Activated CD4-positive, alpha-beta T cell treated with anti-CD3 and anti-CD28 coated beads, Interleukin-2, amount 50 U/mL, for 24 hours (primary cell): ENCODE data around the gene DHFR.
"Not testable (repeated sequence)": the region's sequence is repeated elsewhere in the genome, so short reads cannot be mapped to it uniquely, and the experiment has no call there.

ENCODE experiments used
- DNase-seq, 2 donors: peaks; one replicate each; pipeline ENCODE4 v3.0.0-alpha.2; 2020; ENCODE audit warnings: low read depth in 1 of 2, low spot score in 1 of 2

The DHFR gene

DNA sequence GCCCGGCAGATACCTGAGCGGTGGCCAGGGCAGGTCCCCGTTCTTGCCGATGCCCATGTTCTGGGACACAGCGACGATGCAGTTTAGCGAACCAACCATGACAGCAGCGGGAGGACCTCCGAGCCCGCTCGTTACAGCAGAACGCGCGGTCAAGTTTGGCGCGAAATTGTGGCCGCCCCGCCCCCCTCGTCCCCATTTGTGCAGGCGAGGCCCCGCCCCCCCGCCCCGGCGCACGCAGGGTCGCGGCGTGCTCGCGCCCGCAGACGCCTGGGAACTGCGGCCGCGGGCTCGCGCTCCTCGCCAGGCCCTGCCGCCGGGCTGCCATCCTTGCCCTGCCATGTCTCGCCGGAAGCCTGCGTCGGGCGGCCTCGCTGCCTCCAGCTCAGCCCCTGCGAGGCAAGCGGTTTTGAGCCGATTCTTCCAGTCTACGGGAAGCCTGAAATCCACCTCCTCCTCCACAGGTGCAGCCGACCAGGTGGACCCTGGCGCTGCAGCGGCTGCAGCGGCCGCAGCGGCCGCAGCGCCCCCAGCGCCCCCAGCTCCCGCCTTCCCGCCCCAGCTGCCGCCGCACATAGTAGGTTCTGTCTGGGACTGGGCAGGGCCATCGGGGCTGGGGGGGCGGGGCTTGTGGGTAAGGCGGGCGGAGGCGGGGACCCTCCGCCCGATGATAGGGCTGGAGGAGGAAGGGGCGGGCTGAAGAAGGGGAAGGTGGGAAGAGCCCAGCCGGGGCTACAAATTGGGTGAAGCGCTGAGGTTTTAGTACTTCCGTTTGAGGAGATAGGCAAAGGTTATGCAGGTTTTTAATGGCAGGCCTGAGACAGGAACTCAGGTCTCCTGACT lies at the start of gene DHFR, which contains the start of gene MSH3:
Gene DHFR (minus strand): TSS at position 593 of the 840 bp plus-strand sequence. CDS start 494 bp downstream, at position 99.
Gene MSH3 (plus strand): TSS at position 262 of the 840 bp plus-strand sequence. CDS start 76 bp downstream, at position 338.
- DNase-seq, result peak; percentile 76 to 80

DNA sequence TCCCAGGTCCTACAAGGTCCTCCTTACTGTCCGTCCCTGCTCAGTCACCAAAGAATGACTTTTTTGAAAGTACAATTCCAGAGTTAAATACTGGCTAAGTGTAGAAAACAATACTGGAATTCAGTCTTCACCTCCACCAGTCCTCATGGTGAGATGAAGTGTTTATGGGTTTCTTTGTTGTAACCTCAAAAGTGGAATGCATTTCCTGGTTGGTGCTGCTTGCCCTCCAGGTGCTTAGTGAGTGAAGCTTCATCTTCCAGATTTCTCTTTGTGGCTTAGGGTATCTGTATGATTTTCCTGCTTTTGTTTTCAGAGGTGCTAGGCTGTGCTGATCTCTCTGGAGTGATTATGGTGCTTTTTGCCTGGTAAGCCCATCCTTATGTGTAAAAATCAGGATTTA lies 49.4 kb upstream of the DHFR start:
- DNase-seq, result no peak

DNA sequence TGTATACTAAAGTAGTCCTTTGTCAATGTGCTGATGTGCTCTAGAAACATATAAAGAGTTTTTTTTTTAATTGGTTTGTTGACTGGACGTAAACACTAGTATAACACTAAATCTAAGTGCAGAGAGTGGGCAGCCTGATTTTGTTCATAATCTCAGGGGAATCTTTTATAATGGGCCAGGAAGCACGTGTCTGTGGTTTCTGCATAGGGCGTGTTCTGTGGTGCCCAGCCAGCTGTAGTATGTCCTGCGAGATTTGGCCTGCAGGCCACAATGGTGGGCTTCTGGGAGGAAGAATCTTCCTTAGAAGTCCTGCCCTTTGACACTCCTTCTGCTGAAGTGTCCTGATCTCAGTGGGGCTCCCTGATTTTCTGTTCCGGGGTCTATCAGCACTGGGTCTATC lies 49.0 kb upstream of the DHFR start:
- DNase-seq, result no peak

DNA sequence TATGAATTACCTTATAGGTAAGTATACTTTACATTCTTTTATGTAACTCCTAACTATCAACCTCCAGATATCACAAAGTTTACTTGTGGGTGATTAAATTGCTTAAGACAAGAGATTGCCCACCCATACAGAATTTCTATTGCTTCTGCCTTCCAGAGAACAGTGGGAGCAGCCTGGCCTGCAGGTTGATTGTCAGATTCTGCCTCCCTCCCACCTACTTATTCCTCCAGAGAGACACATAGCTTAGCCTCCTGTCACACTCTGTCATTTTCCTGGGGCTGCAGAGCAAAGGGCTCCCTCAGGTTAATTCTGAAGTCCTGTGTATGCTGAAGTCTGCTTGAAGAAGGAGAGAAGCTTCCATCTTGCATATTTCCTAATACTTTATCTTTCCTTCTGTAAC lies 48.5 kb upstream of the DHFR start:
- DNase-seq, result no peak

DNA sequence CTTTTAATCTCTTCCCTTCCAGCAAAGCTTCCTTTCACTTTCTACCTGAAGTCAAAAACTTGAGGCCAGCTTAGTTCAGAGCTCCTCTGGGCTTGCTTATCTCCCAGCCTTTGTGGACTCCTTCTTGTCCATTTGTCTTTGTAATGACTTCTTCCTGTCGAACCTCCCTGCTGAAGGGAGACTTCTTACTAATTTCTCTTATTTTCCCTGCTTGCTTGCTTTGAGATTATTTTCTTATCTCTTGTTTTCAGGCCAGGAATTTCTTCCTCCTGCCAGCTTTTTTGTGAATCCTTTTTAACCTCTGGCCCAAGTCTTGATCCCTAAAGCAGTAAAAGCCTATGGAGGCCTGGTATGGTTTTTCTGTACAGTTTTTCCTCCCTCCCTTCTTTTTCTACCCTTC lies 46.8 kb upstream of the DHFR start:
- no peak for DNase-seq

DNA sequence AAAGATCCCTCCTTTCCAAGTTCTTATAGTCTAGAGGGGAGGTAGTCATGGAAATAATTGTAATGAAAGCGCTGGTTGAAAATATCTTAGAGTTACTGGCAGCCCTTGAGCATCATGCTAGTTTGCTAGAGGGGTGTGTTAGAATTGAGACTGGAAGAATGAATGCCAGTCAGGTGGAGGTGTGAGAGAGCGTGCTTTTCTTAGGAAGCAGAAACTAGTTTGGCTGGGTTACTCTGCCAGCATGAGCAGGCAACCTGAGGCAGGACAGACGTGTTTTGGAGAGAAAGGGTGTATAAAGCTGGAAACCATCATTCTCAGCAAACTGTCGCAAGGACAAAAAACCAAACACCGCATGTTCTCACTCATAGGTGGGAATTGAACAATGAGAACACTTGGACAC lies 43.6 kb upstream of the DHFR start:
- no peak for DNase-seq

DNA sequence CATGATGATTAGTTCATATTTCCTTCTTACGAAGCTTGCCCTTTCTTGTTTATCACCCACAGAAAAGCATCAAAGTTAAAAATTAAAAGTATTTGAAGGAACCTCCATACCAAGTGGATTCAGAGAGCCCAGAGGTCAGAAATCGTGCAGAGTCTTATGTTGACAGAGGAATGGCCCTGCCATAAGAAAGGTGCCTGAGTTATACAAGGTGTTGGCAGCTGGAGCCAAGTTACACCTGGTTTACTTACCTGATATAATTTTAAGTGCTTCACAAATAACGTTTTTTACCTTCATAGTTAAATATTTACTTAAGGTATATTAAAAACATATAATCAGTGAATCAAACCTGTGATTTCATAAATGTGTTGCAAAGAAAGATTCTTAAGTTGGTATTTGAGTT lies 42.3 kb upstream of the DHFR start:
- DNase-seq, result no peak

DNA sequence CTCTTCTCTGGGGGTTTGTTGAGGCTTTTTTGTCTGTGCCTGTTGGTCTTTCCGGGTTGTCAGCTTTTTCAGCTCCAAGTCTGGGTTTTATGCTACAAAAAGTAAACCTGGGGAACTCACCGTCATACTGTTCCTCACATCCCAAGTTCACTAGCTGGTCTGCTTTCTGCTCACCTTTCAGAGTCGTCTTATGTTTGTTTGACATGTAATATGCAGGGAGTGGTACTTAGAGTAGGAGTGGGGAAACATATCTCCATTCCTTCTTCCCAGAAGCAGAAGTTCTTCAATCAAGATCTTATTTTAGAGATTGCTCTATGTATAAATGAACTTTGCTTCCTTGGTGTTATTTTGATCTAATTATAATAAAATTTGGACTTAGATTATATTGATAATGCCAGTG lies 41.7 kb upstream of the DHFR start:
- no peak for DNase-seq

DNA sequence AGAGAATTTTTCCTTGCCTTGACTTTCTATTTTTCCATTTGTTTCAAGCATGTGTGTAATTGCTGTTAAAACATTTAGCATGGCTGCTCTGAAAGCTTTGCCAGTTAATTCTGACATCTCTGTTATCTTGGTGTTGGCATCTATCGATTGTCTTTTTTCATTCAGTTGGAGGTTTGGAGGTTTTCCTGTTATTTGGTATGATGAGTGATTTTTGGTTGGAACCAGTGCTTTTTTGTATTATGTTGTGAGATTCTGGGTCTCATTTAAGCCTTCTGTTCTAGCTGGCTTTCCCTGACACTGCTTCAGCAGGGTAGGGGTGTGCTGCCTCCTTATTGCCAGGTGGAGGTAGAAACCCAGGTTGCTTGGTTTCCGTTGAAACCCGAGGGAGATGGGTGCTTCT lies 40.9 kb upstream of the DHFR start:
- no peak for DNase-seq

DNA sequence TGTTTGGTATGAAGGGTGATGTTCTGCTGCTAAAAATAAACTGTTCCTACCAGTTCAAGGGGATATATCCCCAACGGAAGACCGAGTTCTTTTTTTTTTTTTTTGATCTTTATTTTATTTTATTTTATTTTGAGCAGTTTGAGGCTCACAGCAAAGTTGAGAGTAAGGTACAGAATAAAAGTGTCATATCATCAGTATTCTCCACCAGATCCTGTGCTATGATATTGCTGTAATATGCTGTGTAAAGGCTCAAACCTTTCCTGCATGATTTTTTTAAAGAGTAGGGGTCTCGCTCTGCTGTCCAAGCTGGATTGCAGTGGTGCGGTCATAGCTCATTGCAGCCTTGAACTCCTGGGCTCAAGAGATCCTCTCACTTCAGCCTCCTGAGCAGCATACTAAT lies 34.8 kb upstream of the DHFR start:
- no peak for DNase-seq

DNA sequence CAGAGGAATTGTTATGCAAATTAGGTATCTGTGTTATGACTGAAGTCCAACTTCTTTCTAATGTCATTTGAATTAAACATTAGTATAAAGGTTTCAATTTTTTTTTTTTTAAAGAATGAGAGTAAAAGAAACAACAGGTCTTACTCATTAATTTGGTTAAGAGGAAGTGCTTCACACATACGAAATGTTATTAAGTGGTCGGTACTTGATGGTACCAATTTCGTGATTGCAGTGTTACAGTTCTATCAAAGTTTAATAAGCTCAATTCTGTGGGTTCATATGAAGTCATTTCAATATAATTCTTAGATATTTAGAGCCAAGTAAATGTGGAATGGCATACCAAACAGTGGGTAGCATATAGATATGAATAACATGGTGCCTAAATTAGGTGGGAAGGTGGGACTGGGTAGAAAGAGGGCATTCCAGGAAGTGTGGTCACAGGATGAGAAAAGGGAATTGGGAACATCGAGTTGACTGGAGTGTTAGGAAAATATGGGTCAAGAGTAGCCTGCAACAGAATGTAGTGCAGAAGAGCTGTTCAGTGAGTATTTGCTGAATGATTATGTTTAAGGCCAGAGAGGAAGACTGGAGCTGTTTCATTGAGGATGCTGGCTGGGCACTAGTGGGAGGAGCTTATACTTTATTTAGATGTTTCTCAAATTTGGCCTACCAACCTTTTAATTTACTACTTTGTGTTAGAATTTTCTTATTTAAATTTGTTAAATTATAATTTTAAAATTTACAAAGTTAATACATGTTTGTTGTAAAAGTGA lies 34.1 kb upstream of the DHFR start:
- DNase-seq, result no peak

DNA sequence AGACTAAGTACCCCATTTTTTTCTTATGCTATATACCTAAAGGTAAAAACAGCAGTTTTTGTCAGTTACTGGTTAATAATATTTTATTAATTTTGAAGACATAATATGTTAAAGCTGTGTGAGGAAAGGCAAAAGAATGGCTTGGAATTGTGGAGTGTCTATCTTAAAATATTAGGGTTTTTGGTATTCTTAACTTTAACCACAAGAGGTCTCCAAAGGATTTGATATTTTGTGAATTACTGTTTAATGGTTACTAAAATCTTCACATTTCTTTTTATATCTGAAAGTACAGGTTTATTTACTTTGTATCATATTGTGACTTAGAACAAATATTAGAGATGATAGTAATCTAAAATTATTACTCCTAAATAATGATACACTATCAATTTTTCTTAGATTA lies 32.0 kb upstream of the DHFR start:
- no peak for DNase-seq

DNA sequence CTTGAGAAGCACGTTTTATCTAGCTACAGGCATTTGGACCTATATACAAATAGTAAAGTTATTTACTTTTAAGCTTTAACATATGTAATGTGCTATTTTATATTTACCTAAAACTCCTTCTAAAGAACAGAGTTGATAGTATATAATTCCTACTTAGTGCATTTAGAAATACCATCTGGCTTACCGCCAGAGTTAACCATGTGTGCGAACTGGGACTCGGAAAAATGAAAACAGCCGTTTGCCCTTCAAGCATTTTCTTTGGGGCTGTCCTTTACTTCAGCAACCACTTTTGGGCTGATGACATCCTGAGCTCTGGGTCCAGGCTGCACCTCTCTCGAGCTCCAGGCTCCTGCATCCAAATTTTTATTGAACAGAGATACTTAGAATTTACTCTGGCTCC lies 21.9 kb upstream of the DHFR start:
- no peak for DNase-seq

DNA sequence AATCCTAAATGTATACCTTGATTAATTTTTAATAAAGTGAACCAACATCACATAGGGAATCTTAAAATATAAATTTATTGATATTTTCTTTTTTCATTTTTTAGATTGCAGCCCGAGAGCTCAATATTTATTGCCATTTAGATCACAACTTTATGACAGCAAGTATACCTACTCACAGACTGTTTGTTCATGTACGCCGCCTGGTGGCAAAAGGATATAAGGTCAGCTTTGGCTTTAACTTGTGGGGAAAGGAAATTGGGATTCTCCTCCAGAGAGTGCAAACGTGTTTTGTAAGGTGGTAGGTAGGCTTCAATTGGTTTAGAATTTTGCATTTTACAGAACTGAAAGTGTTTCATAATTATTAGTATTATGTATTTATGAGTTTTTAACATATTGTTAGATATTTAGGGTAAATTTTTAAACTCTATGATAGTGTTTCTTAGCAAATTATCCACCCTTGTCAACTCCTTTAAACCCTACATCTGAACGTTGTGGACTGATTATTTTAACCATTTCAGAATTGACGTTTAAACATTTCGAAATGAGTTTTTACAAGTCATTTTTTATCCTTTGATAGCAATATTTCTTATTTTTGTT lies 17.5 kb upstream of the DHFR start:
- peak; percentile 17 to 53 for DNase-seq

DNA sequence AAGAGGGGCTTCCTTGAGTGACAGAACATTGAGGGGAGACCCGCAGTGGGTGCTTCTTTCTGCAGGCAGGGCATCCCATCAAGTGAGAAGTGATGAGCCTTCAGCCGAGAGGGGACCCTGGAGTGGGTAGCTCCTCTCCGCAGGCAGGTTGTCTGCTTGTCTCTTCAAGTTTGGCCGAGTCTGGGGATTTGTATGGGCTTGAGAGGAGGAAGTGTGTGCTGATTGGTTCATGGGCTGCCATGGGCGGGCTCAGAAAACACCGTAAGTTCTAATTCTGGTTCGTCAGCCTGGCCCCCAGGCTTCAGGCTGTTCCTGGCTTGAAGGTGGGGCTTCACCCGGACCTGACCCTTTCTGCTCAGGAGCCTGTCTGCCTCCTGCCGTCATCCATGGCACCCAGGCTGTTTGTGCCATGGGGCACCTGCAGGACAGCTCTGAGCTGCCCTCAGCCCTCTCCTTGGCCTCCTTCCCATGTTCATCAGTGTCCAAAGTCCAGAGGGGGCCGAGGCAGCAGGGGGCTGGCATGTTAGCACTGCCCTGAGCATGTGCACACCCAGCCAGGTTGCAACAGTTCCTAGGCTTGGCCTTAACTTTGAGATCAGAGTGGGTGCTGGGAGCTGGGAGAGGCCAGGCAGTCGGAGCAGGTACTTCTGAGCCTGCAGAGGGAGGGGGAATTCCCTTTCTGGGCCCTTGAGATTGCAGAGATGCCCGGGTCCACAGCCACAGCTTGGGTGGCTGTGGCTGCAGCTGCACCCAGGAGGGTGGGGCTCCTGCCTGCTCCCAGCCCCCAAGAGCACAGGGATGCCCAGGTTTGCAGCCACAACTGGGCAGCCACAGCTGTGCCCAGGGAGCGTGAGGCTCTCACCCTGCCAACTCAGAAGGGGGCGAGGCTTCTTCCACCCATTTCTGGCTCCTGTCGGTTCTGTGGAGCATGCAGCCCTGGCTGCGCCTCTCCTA lies 13.5 kb upstream of the DHFR start:
- DNase-seq, result no peak

DNA sequence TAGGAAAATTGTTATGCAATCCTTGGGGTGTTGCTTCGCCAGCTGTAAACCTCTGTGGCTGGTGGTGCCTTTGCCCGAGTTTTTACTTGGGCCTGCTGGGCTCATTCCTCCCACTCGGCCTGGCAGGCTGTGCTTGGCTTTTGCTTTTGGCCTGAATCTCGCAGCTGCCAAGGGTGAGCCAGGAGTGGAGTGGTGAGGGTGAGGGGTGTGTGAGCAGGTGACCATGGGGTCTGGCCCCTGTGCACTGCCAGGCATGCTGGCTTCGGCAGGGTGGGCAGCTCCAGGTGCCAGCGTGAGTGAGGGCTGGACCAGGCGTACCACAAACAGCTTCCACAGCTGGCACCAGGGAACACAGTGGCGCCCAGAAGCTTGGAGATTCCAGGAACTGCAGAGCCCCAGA lies 12.6 kb upstream of the DHFR start:
- DNase-seq, result no peak

DNA sequence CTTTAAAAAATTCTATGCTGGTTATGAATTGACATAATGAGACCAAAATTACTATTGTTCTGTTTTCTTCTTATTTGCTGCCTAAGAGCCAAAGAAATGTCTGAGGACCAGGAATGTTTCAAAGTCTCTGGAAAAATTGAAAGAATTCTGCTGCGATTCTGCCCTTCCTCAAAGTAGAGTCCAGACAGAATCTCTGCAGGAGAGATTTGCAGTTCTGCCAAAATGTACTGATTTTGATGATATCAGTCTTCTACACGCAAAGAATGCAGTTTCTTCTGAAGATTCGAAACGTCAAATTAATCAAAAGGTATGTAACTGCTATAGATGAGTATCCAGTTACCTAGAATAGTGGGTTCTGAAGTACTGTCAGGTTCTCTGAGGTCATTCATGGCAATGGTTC lies 10.3 kb upstream of the DHFR start:
- DNase-seq, result no peak

DNA sequence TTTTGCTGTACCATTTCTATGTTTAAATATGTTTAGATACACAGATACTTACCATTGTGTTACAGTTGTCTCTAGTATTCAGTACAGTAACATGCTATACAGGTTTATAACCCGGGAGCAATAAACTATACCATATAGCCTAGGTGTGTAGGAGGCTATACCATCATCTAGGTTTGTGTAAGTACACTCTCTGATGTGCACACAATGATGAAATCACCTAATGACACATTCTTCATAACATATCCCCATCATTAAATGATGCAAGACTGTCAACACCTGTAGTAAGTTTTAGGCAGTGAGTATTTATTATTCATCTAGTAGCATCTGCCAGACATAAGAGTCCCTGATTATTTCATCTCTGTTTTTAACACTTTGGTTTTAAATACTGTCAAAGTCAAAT lies 7.3 kb upstream of the DHFR start:
- DNase-seq, result no peak

DNA sequence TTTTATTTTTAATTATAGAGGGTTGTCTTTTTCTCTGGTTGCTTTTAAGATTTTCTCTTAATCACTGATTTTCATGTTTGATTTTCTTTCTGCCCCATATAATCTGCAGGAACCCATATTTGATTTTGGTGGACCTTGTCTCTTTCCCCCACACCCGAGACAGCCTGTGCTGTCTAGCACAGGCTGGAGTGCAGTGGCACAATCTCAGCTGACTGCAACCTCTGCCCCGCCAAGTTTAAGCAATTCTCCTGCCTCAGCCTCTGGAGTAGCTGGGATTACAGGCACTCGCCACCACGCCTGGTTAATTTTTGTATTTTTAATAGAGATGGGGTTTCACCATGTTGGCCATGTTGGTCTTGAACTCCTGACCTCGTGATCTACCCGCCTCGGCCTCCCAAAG lies 5.9 kb upstream of the DHFR start:
- DNase-seq, result not testable (repeated sequence)

DNA sequence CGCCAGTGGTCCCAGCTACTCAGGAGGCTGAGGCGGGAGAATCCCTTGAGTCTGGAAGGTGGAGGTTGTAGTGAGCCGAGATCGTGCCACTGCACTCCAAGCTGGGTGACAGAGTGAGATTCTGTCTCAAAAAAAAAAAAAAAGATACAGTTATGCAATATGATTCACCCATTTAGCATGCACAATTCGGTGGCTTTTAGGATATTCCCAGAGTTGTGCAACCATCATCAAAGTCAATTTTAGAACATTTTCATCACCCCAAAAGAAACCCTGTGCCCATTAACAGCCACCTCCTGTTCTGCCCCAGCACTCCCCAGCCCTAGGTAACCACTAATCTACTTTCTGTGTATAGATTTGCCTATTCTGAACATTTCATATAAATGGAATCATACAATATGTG lies 4.3 kb upstream of the DHFR start:
- no peak for DNase-seq

DNA sequence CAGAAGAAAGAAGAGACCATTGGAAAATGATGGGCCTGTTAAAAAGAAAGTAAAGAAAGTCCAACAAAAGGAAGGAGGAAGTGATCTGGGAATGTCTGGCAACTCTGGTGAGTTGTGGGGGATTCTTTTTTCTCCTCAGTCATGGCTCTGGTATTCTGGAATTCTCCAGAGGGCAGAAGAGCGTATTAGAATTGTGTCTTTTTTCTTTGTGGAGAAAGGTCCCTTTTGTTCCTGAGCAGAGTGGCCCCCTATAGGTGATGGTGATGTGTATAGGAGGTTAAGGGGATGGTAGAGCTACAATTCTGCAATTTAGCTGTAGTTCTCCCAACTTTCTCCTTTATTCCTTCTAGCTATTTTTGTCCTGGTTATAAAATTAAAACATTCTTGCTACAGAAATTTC lies 1.6 kb upstream of the DHFR start:
- DNase-seq, result no peak
